ENCODE measurements around the gene KIF5A.

Gene KIF5A

DNA sequence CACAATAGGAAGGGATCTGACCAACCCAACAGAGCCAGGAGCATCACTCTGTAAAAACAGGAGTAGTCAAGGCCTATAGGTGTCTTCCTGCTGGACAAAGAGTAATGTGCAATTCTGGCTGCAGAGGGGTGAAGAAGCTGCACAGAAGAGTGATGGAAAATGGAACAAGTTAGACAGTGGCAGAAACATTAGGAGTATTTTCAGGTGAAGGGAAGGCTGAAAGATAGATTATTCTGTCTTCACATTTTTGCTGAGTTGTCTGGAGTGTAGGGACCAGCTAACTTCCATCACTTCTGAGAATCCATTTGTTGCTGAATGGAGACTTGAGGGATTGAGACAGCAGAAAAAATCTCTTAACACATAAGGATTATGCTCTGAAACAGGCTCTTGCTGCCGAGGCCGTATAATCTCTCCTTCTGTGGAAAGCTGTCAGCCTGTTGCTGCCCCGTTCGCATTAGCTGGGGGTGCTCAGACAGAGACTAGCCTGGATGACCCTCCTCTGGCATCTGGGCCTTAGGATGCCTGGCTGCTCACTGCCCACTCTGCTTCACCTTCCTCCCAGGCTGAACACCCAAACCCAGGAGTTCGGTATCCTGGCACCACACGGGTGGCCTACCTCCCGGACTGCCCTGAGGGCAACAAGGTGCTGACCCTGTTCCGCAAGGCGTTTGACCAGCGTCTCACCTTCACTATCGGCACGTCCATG lies 58.3 kb downstream of the KIF5A start:
- no CpG with 5 or more reads among the region's 12 CpGs for WGBS (ENCODE audit: insufficient coverage, insufficient read length)
- Histone ChIP-seq H3K4me3 (ENCODE audit: low read length) (no peak overlapping the region), H3K4me1 (ENCODE audit: control insufficient read depth, insufficient read depth, low read length) (peaks cover 4% of the 10 kb centered on the region), H3K9me3 (ENCODE audit: control insufficient read depth, insufficient read depth, low read length) (no peaks in the 10 kb centered on the region), H3K36me3 (ENCODE audit: control insufficient read depth, insufficient read depth, low read length) (no peaks in the 10 kb centered on the region; the same call in 1 of the 2 replicates), H3K27ac (ENCODE audit: low read length) (no peak overlapping the region), H3K27me3 (ENCODE audit: control insufficient read depth, insufficient read depth, low read length) (peaks cover 2% of the 10 kb centered on the region; the same call in 1 of the 2 replicates)
- no peak for DNase-seq (ENCODE audit: low read depth, low spot score)

DNA sequence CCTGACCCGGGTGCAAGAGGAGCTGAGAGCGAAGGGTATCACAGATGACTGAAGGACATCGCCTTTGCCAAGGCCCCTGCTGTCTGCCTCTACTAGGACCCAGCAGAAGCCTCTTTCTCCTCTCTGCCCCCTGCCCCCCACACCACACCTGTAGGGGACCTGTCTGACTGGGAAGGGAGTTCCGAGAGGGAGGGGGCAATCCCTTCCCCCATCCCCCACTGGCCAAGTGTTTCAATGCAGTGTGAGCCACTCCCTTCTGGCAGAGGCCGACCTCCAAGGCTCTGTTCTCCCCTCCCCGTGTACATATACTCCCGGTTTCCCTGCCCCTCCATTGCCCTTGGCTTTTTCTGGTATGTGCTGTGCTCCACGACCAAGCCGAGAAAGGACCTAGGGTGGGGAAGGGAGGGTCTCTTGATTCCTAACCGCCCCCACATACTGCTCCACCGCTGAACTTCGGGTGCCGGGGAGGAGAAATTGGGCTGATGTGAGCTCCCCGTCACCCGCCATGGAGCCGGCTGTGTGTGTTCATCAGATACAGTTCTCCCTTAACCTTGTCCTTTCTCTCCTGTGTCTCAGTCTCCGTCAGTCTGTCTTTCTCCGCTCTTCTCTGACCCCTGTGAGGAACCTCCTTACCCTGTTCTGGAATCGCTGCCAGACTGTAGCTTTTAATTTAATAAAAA lies 59.4 kb downstream of the KIF5A start:
- peaks cover 5% of the 10 kb centered on the region for H3K4me1 ChIP-seq (ENCODE audit: control insufficient read depth, insufficient read depth, low read length)
- no CpG with 5 or more reads among the region's 19 CpGs for WGBS (ENCODE audit: insufficient coverage, insufficient read length)
- no peaks in the 10 kb centered on the region for H3K9me3 ChIP-seq (ENCODE audit: control insufficient read depth, insufficient read depth, low read length)
- H3K27me3 ChIP-seq (ENCODE audit: control insufficient read depth, insufficient read depth, low read length): peaks cover 4% of the 10 kb centered on the region; the same call in 1 of the 2 replicates
- no peaks in the 10 kb centered on the region; the same call in 1 of the 2 replicates for H3K36me3 ChIP-seq (ENCODE audit: control insufficient read depth, insufficient read depth, low read length)
- peak overlapping the region; percentile 8; the same call in 1 of the 2 replicates for H3K4me3 ChIP-seq (ENCODE audit: low read length)
- H3K27ac ChIP-seq (ENCODE audit: low read length): no peak overlapping the region
- no peak for DNase-seq (ENCODE audit: low read depth, low spot score)

DNA sequence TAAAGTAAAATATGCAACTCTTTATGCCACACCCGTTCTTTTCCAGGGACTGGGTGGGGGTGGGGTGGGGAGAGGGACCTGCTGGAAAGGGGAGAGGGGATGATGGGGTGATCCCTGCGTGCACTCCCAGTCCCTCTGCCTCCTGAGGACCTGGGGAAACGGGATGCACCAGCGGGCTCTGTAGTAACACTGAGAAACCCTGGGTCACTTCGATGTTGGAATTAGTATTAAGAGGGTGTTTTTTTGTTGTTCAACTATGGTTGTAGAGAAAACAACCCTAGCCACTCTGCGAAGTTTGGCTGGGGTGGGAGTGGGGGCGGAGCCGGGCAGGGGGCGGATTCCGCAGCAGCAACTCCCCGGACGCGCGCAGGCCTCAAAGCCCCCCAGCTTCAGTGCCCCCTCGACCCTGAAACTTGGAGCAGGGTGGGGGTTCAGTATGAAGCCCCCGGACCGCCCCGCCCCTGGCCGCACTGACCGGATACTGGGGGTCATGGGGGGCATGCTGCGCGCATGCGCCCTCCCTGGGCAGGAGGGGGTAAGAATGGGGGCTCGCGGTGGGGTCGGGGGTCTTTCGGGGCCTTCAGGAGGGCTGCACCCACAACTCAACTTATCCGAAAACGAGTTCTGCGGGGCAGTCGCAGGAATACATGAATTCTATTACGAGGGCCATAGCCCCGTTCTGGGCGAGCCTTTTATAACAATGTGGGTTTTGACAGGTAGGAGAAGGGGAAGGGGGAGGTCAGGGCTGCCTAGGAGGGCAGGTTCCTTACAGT lies 60.1 kb downstream of the KIF5A start:
- no peak for DNase-seq (ENCODE audit: low read depth, low spot score)
- Histone ChIP-seq H3K27me3 (ENCODE audit: control insufficient read depth, insufficient read depth, low read length) (peaks cover 4% of the 10 kb centered on the region; the same call in 1 of the 2 replicates), H3K4me3 (ENCODE audit: low read length) (peak overlapping the region; percentile 73; the same call in 1 of the 2 replicates), H3K4me1 (ENCODE audit: control insufficient read depth, insufficient read depth, low read length) (peaks cover 5% of the 10 kb centered on the region), H3K27ac (ENCODE audit: low read length) (no peak overlapping the region), H3K9me3 (ENCODE audit: control insufficient read depth, insufficient read depth, low read length) (no peaks in the 10 kb centered on the region), H3K36me3 (ENCODE audit: control insufficient read depth, insufficient read depth, low read length) (no peaks in the 10 kb centered on the region; the same call in 1 of the 2 replicates)
- WGBS (ENCODE audit: insufficient coverage, insufficient read length): no CpG with 5 or more reads among the region's 34 CpGs

DNA sequence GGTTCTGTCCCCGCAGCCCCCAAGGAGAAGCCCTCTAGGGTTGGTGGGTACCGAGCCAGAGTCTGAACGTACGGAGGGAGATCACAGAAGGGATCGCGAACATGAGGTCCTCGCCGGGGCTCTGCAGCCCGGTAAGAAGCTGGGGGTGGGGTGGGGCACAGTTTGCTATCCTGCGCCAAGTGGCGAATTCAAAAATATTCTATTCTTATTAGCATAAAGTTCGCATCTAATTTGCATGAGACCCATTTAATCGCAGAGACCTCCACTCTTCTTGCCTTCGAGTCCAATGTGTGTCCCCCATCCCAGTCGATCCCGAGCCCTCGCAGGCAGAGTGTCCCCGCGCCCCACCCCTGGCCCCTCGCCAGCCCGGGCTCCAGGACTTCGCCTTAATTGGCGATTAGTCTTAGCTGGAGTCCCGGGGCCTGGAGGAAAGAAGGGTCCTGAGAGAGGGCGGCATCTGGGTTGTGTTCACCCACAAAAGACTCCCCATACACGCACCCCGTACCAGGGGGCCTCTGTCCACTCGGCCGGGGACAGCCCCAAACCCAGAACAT lies 60.8 kb downstream of the KIF5A start:
- WGBS (ENCODE audit: insufficient coverage, insufficient read length): no CpG with 5 or more reads among the region's 29 CpGs
- no peak for DNase-seq (ENCODE audit: low read depth, low spot score)
- H3K27me3 ChIP-seq (ENCODE audit: control insufficient read depth, insufficient read depth, low read length): peaks cover 4% of the 10 kb centered on the region; the same call in 1 of the 2 replicates
- H3K4me3 ChIP-seq (ENCODE audit: low read length): peak overlapping the region; percentile 73; the same call in 1 of the 2 replicates
- H3K36me3 ChIP-seq (ENCODE audit: control insufficient read depth, insufficient read depth, low read length): no peaks in the 10 kb centered on the region; the same call in 1 of the 2 replicates
- H3K27ac ChIP-seq (ENCODE audit: low read length): no peak overlapping the region
- H3K4me1 ChIP-seq (ENCODE audit: control insufficient read depth, insufficient read depth, low read length): peaks cover 5% of the 10 kb centered on the region
- H3K9me3 ChIP-seq (ENCODE audit: control insufficient read depth, insufficient read depth, low read length): no peaks in the 10 kb centered on the region

DNA sequence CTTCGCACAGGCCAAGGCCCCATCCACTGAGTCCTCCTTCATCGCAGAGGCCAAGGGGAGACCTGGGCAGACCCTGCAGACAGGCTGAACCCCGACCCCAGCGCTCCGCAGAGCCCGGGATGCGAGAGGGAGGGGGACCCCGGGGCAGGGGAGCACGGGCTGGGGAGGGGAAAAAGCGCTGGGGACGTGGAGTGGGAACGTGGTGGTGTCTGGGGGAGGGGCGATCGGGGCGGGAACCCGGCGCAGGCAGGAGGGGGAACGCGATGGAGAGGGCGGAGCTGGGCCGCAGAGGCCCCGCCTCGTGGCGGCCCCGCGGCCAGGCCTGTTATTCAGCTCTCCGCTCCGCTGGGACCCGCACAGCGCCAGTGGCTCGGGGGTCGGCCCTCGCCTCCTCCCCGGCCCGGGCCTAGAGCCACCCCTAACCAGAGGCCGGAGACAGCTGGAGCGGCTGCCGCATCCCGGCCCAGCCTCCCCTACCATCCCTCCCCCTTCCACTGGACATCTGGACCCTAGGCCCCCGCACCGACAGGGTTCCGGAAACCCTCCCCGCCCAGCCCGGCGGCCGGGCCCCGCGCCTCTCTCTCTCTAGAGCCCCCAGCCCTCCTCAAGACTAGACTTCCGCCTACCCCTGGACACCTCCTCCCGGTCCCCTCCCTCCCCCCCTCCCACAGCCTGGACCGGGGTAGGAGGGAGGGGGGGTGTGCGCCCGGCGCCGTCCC lies 61.4 kb downstream of the KIF5A start, which contains the start of gene ARHGEF25:
ARHGEF25 (plus strand) TSS at position 328 of the 719 bp plus-strand sequence. CDS start 460 bp downstream, outside the sequence.
- no peak for DNase-seq (ENCODE audit: low read depth, low spot score)
- no peaks in the 10 kb centered on the region; the same call in 1 of the 2 replicates for H3K36me3 ChIP-seq (ENCODE audit: control insufficient read depth, insufficient read depth, low read length)
- H3K4me1 ChIP-seq (ENCODE audit: control insufficient read depth, insufficient read depth, low read length): peaks cover 5% of the 10 kb centered on the region
- no peaks in the 10 kb centered on the region for H3K9me3 ChIP-seq (ENCODE audit: control insufficient read depth, insufficient read depth, low read length)
- no CpG with 5 or more reads among the region's 55 CpGs for WGBS (ENCODE audit: insufficient coverage, insufficient read length)
- H3K27me3 ChIP-seq (ENCODE audit: control insufficient read depth, insufficient read depth, low read length): peaks cover 4% of the 10 kb centered on the region; the same call in 1 of the 2 replicates
- H3K4me3 ChIP-seq (ENCODE audit: low read length): peak within 1 kb of the TSS; percentile 73
- H3K27ac ChIP-seq (ENCODE audit: low read length): no peak within 1 kb of the TSS

DNA sequence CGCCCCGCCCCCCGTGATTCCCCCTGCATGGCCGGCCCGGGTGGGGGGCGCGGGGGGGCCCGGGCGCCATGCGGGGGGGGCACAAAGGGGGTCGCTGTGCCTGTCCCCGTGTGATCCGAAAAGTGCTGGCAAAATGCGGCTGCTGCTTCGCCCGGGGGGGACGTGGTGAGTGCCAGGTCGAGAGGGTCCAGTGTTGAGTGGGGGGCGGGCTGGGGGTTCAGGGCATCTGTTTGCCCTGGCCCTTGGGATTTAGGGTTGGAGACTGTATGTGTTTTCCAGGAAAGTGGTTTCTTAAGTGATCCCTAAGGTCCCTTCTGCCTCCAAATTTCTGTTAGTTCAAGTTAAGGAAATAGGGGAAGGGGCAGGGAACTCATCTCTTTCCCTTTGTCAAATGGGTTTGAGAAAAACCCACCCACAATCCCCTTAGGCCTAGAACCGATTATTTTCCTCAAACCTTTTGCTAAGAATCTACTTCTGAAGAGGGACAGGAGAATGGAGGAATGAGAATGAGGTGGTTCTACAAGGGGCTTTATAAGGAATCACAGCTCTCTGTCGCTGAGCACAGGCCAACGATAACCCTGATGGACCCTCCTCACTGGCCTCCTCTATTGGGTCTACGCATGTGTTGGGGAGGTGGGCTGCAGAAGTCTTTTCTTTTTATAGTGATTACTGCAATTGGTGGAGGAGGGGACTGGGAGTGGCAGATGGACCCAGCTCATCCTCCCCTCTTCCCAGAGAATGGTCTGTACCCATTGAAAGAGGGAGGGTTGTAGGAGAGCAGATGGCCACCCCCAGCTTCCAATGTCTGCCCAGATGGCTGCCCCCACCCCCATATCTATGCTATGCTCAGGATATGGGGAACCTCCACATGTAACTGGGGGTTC lies 62.2 kb downstream of the KIF5A start:
- Histone ChIP-seq H3K36me3 (ENCODE audit: control insufficient read depth, insufficient read depth, low read length) (no peaks in the 10 kb centered on the region; the same call in 1 of the 2 replicates), H3K27ac (ENCODE audit: low read length) (no peak overlapping the region), H3K4me3 (ENCODE audit: low read length) (peak overlapping the region; percentile 73; the same call in 1 of the 2 replicates), H3K27me3 (ENCODE audit: control insufficient read depth, insufficient read depth, low read length) (peaks cover 4% of the 10 kb centered on the region; the same call in 1 of the 2 replicates), H3K4me1 (ENCODE audit: control insufficient read depth, insufficient read depth, low read length) (peaks cover 5% of the 10 kb centered on the region), H3K9me3 (ENCODE audit: control insufficient read depth, insufficient read depth, low read length) (no peaks in the 10 kb centered on the region)
- no CpG with 5 or more reads among the region's 23 CpGs for WGBS (ENCODE audit: insufficient coverage, insufficient read length)
- no peak for DNase-seq (ENCODE audit: low read depth, low spot score)

DNA sequence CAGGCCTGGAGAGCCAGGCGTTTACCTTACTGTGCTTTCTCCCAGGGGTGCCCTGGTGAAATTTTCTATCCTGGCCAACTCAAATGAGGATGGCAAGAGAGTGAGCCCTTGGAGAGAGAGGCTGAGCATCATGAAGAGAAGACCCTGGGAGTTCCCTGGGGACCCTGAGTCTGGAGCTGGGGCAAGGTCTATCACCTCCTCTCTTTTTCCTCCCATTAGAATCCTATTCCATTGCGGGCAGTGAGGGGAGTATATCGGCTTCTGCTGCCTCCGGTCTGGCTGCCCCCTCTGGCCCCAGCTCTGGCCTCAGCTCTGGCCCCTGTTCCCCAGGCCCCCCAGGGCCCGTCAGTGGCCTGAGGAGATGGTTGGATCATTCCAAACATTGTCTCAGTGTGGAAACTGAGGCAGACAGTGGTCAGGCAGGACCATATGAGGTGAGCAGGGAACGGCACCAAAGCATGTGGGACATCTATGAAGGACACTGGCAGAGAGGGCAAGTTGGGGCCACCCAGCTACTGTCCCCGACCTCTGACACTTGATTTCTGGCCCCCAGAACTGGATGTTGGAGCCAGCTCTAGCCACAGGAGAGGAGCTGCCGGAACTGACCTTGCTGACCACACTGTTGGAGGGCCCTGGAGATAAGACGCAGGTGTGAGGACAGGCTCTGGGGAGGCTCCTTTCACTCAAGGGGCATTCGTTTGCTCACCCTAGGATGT lies 63.0 kb downstream of the KIF5A start:
- H3K4me1 ChIP-seq (ENCODE audit: control insufficient read depth, insufficient read depth, low read length): peaks cover 5% of the 10 kb centered on the region
- no peaks in the 10 kb centered on the region for H3K9me3 ChIP-seq (ENCODE audit: control insufficient read depth, insufficient read depth, low read length)
- no peak overlapping the region for H3K27ac ChIP-seq (ENCODE audit: low read length)
- no peaks in the 10 kb centered on the region for H3K36me3 ChIP-seq (ENCODE audit: control insufficient read depth, insufficient read depth, low read length)
- no peak overlapping the region for H3K4me3 ChIP-seq (ENCODE audit: low read length)
- DNase-seq (ENCODE audit: low read depth, low spot score): no peak
- peaks cover 10% of the 10 kb centered on the region; the same call in 1 of the 2 replicates for H3K27me3 ChIP-seq (ENCODE audit: control insufficient read depth, insufficient read depth, low read length)
- WGBS (ENCODE audit: insufficient coverage, insufficient read length): no CpG with 5 or more reads among the region's 10 CpGs

DNA sequence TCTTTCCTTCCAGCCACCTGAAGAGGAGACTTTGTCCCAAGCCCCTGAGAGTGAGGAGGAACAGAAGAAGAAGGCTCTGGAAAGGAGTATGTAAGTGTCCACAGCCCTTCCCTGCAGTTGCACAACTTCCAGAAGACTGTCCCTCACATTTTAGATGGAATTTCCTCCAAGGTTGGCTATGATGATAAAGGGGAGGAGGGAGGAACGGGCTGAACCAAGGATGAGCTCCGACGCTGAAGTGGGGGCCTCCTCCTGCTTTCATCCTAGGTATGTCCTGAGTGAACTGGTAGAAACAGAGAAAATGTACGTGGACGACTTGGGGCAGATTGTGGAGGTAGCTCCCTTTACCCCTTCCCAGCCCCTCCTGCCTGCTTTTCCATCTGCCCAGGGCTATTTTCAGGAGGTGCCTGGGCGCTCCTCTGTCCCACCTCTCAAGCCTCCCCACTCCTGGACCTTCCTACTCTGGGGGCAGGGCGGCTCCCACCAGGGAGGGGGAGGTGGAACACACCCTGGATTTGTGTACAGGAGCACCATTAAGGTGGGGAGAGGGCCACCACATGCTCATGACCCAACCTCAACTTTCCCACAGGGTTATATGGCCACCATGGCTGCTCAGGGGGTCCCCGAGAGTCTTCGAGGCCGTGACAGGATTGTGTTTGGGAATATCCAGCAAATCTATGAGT lies 63.7 kb downstream of the KIF5A start:
- H3K9me3 ChIP-seq (ENCODE audit: control insufficient read depth, insufficient read depth, low read length): no peaks in the 10 kb centered on the region
- no peak overlapping the region for H3K4me3 ChIP-seq (ENCODE audit: low read length)
- WGBS (ENCODE audit: insufficient coverage, insufficient read length): no CpG with 5 or more reads among the region's 10 CpGs
- H3K27me3 ChIP-seq (ENCODE audit: control insufficient read depth, insufficient read depth, low read length): peaks cover 15% of the 10 kb centered on the region
- DNase-seq (ENCODE audit: low read depth, low spot score): no peak
- peaks cover 5% of the 10 kb centered on the region for H3K4me1 ChIP-seq (ENCODE audit: control insufficient read depth, insufficient read depth, low read length)
- H3K27ac ChIP-seq (ENCODE audit: low read length): no peak overlapping the region
- no peaks in the 10 kb centered on the region for H3K36me3 ChIP-seq (ENCODE audit: control insufficient read depth, insufficient read depth, low read length)
